Measurements from ENCODE around the gene ARL5B.
A peak's percentile ranks its signal among the peaks of the same experiment; 100 is the strongest.

ARL5B gene

DNA sequence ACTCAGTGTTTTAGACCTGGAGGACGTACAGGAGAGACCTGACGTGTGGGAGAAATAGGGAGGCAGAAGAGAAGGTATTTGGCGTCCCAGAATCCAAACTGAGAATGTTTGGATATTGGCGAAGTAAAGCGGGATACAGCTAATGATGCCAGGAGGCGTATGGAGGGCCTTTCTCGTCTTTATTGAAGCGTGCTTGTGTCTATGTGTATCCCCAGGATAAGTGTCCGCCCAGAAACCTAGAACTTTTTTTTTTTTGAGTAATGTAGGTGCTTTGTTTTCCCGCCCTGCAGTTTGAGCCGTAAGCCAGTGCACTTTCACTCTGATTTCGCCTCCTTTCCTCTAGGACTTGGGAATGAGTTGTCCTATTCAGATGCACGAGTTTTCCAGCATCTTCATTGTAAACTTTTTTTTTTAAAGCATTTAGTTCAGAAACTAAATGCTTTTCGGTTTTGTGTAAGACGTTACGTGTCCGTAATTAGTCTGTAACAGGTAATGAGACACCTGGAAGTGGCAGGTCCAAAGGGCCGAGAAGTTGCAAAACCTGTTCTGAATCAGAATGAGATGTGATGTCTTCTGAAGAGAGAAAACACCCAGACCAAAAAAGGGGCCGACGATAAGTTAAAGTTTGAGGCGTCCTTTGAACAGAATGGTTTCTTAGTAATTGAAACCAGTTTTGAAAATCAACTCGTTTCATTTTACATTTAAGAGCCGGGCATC is 746 bp downstream of the ARL5B start:
- peak in 1 of 14 donors; percentile 28 for DNase-seq

DNA sequence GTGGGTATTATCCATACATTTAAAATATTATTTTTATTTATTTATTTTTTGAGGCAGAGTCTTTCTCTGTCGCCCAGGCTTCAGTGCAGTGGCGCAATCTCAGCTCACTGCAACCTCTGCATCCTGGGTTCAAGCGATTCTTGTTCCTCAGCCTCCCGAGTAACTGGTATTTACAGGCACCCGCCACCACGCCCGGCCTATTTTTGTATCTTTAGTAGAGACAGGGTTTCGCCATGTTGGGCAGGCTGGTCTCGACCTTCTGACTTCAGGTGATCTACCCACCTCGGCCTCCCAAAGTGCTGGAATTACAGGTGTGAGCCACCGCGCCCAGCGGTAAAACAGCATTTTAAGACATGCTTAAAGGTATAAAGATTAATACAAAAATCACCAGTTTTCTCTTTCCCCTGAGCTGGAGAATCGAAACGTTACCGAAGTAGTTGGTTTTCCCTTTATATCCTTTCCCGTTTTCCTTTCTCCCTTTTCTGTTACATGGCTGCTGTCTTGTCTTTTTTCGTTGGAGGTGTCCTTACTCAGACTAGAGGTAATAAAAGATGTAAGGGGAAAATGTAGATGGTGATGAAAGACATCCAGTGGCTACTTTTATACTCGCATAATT is 1.7 kb downstream of the ARL5B start:
- DNase-seq = no peak

DNA sequence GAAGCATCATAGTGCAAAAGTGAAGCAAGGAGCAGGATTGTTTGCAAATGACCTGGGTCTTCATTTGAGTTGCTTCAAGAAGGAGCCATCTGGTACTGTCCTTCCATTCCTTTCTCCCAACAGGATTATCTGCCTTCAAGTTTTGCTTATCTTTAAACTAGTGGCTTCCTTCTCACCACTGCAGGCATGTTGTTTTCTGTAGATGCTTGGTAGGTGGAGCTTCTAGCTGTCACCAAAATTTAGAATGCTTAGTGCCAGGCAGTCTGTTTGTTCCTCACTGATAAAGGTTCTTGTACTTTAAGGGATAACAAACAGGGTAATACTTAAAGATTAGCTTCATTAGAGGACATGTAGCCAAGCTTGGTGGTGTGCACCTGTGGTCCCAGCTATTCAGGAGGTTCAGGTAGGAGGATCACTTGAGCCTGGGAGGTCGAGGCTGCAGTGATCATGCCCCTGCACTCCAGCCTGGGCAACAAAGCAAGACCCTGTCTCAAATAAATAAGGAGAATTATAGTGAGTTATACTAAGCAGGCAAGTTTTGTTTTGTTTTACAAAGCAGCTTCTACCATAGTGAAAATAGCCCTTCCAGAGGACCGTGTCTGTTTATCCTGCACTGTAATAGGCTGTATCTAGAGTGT is 5.7 kb downstream of the ARL5B start:
- no peak for DNase-seq

DNA sequence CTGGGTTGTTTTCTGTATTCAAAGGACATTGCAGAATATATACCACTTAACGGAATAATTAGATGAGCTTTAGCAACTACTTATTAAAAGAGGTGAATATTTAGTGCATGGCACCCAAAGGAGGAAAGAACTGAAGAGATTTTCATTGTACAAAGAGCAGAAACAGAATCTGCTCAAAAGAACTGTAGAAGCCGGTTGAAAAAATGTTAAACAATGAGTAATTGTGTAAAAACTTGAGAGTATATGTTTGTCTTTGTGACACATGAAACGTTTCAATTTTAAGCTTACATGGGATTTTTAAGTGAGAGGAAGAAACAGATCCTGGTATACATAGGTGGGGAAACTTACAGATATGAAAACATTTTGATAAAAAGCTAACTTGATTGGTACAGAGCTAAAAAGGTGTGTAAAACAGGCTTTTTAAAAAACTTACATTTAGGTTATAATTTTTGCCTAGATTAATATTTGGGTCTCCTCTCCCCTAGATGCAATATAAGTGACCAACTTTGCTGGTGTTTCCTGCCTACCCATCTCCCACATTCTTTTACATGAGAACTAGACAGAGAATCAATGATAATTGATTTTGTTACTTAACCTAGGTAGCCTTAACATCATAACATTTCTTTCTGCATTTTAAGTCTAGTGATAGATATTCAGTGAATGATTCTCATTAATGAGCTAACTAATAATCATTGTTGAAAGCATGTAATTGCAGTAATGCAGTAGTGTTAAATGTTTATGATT is 6.8 kb downstream of the ARL5B start:
- DNase-seq = no peak

DNA sequence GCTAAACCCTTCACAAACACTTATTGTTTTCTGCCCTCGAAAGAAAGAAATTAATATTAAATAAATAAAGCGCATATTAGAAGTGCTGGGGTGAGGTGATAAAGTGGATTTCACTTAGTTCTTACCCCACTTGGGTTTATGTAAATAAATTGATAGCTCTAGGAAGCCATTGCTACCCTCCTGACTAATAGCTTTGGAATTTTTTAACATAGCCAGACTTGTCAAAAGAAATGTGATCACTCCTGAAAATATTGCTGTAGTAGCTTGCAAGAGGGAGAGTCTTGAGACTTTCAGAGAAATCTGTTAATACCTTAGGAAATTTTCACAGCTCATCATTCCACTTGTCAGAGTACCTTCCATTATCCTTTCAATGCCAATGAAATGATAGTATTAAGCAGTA is 7.6 kb downstream of the ARL5B start:
- no peak for DNase-seq

DNA sequence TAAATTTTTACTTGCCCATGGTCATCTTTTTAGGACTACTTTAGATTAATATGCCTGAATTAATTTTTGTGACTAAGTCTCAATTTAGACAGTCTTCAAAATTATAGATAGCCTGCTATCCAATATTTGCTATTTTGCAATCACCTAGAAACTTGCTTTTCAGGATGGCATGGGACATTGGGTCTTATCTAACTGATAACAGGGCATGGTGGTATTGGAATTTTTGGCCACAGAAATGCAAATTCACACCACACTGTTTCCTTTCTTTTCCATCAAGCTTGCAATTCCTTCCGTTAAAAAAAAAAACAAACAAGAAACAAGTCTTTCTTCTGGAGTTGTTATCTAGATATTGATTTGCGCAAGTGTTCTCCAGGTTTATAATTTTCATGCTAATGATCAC is 8.8 kb downstream of the ARL5B start:
- DNase-seq = no peak

DNA sequence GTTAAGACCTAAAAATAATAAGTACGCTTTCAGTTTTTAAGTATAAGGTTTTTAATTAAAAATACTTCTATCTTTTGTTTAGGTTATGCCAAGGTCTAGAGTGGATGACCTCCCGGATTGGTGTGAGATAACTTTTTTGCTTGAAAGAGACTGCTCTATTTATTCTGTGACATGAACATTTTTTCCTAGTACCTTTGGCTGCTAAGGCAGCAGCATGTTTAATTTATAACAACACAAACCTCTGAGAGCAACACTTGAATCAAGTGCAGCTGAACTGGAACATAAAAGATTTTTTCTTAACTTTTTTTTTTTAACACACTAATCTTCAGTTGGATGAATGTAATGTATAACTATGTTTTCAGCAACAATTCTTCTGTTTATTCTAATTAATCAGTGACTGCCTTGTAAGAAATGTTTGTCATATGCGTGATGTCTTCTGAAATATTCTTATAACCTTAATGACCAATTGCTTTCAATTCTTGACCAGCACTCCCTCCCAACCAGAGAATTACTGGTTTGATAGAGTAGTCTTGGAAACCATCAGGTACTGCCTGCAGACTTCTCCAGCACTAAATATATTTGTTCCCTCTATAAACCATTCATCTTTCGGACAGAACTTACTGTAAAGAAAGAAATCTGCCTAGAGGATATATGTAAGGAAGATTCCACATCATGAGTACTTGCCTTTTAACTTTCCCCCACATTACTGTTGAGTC is 16.0 kb downstream of the ARL5B start:
- no peak for DNase-seq

DNA sequence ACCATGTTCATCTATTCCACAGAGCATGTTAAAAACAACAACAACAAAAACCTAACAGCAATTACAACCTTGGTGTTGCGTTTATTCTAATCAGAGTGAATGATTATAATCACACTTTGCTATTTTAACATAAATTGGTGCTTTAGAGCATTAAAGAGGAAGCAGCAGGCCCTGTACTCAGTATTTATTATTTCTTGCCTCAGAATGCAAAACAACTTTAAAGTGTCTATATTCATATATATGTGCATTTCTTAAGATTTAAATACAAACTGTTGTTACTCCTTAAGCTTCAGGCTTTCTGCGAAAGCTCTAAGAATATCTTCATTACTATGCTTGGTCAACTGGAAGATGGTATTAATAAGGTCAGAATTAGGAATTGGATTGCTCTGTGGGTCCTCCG is 21.5 kb downstream of the ARL5B start:
- DNase-seq = no peak

DNA sequence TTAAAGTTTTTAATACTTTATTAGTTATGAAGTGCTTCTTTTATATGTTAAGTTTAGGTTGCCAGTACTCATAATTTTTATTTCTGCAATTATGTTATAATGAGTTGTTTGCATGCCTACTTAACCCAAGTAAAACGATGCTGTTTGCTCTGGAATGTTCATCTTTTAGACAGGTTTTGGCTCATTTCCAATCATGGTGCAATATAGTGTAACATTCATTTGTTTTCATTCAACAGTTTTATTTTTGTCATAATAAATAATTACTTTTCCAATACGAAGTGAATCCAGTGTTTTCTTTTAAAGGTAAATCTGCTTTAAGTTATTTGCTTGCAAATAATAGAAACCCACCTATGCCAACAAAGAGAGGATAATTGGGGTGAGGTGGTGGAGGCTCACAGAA is 22.1 kb downstream of the ARL5B start:
- DNase-seq = no peak

DNA sequence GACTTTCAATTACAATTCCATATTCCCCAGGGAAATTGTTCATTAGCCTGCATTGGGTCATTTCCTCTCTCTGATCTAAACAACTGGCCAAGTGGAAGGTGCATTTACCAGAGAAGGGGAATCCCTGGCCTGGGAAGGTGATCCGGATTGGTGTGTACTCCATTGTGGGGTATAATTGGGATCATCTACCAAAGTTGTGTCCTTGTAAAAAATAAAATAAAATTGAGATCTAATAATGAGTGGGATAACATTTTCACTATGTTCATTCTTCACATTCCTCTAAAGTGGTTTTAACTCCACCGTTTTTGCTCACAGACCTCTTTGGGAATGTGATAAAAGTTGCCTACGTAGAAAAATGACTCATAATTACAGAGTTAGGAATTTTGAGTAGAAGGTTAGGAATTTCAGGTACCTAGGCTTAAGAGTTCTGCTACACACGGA is 22.8 kb downstream of the ARL5B start:
- no peak for DNase-seq

DNA sequence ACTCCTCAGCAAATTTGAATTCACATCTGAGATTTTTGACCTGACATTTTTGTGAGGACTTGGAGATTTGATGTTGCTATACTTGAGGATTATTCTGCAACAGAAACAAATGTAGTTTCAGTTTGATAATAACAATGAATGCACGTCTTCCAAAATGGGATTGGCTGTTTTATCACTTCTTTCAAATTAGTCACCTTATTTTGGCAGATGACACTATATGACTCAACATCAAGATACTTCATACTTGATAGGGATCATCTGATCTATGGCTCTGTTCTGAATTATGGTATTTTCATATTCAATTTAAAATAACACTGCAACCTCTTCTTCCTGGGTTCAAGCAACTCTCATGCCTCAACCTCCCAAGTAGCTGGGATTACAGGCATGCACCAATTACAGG is 24.2 kb downstream of the ARL5B start:
- no peak for DNase-seq

DNA sequence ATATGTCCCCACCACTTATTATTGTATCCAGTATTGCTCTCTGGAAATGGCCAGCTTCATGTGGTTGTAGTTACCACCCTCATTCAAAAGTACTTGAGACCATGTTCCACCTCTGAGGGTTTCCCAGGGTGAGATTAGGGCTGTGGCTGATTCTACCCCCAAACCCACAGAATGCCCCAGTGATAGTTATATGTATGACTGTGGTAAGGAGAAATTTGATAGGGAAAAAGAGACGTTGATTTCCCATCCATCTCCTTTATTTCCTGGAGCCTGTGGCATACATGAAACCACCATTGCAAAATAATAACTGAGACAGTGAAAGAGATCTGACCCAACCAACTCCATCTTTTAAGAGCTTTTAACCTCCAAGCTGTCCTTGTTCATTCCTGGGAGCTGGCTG is 25.2 kb downstream of the ARL5B start:
- DNase-seq = no peak

DNA sequence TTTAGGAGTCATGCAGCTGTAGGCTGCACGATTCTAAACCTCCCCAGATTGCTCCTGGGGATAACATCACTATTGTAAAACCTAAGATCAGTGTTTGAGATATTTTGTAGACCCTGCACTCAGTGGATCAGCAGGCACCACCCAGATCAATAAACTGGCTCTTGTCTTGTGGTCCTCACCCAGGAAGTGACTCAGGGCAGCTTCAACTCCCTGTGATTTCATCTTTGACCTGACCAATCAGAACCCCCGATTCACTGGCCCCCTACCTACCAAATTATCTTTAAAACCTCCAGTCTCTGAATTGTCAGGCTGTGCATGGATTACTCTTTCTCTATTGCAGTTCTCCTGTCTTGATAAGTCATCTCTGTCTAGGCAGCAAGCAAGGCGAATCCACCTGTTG is 25.7 kb downstream of the ARL5B start:
- no peak for DNase-seq

DNA sequence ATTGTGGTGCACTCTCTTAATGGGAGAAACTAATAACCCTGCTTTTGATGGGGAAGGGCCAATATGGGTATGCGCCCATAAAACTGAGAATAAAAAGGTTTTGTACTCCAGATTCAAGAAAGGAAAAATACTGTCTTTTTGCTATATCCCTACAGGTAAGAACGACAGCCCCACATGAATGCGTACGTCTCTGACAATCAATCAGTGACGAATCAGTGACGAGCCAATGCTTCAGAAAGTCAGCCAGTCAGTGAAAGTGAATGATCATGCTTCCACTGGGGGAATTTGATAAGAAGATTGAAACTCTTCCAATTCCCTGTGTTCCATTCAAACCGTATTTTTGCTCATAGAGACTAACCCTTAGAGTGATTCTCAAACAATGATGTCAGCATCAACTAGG is 26.3 kb downstream of the ARL5B start:
- DNase-seq = no peak

DNA sequence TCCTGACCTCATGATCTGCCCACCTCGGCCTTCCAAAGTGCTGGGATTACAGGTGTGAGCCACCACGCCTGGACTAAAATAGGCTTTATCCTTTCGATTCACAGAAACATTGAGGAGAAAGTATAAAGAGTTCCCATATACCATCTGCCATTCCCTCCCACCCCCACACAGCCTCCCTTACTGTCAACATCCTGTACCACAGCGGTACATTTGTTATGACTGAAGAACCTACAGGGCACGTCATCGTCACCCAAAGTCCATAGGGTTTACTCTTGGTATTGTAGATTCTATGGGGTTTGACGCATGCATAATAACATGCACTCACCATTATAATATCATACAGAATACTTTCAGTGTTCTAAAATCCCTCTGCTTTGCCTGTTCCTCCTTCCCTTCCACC is 28.0 kb downstream of the ARL5B start:
- DNase-seq = no peak

DNA sequence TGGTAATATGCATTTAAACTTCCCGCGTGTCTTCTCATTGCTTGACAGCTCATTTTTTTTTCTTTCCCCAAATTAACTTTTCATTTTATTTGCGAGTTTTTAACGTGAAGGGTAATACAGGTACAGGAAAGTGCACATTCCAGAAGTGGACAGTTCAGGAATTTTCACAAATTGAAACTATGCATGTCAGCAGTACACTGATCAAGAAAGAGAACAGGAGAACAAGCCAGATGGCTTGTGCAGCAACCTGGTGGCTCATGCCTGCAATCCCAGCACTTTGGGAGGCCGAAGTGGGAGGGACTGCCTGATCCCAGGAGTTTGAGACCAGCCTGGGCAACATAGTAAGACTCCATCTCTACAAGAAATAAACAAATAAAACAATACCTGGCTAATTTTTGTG is 28.5 kb downstream of the ARL5B start:
- DNase-seq = no peak

DNA sequence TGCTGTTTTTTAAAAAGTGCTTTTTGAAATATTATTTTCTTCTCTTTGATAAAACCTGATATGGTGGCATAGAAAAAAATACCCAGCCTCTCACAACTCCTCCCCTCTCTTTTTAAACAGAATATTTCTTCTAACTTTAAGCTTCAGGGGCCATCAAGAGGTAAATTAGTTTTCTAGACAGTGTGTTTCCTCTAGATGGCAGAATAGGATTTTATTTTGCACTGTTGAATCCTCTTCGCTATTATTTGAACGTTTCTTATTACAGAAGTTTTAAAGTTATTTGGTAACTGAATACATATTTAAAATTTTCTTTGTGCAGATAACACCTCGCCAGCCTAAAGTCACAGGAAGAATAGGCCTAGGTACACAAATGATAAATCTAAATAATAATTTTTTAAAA is 30.3 kb downstream of the ARL5B start:
- DNase-seq = no peak

DNA sequence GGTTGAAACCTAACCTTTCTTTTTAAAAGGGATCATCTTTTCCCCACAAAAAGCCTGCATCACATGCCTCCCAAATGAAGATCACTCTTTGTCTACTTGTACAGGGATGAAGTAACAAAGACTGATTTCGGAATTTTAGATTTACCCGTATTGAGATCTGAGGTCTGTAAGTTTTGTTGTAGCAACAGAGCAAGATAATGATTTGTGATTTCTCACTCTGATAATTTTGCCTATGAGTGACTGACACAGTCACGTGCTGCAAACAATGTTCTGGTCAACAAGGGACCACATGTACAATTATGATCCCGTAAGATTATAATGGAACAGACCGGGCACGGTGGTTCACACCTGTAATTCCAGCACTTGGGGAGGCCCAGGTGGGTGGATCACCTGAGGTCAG is 31.3 kb downstream of the ARL5B start:
- DNase-seq = no peak

DNA sequence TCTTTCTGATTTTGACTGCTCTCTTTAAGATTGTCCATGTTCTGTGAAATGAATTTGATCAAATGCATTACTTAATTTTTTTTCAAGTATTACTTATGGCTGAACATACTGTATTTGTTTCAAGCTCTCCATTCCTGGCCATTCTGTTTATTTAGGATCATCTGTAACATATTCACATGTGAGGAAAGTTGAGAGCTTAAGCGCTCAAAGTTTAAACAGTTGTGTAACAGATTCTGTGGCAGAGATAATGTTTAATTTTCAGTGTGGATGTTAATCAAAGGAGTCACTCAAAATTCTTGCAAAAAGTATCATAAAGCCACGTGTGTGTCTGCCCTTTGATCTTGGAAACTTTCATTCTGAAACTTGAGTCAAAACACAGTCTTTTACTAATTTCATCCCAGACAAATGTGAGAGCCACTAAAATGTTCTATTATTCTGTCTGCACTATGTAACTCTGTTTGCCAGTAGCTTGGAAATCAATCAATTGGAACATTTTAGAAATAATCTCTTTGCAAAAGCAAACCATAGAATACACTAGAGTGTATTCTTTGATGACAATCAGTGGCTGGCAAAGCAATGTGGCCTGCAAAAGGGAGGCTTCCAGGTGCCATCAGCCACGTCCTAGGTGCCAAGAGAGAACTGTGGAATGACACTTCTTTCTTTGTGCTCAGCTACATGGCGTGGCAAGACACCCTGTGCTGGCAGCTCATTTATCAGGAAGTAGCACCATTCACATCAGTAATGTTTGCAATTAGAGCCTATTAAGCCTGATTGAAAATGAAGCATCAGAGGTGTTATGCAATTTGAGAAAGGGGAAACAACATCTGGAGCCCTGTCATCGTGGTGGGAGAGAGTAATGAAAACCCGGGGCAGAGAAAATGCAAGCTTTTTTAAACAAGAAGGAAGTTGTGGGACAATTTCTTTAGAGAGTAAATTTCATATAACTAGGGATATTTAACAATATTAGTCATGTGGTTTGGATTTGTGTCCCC is 40.9 kb downstream of the ARL5B start:
- no peak for DNase-seq

DNA sequence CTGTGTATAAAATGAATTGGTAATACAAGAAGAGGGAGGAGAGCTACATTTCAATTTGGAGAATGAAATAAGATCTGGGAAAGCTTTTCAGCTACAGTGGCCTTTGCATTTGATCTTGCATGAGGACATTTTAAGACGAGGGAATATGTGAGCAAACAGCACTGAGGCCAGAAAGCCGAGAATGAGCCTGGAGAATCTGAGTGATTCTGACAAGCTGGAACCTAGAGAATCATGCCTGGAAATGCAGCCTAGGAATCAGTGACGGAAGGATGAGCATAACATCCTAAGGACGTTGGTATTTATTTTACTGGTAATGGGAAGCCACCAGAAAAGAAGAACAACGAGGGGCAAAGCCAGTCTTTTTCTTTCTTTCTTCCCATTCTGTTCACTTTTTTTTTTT is 44.3 kb downstream of the ARL5B start:
- no peak for DNase-seq

DNA sequence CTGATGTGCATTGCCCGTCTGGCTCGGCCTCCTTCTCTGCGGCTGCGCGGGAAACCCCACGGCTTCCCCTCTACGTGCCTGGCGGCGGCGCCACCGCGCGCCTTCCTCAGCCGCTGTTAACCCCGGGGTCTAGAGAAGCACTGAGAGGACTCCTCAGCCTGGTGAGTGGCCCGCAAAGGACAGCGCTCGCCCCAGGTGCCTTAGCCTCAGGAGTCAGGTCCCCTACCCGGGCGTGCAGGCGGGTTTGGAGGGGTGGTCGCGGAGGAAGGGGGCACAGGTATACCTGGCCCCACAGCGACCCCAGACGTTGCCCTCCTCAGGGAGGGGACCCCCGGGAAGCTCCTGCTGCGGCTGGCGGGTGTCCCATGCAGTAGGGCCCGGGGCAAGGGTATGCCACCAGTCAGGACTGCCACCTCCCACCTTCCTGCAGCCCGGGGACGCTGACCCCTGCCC is 51.0 kb downstream of the ARL5B start:
- no peak for DNase-seq

Measured in C1 segment of cervical spinal cord (tissue), 14 donors.